DOHH2 (cell line): ENCODE data around the gene RNU6-8.

Experiments
- H3F3A ChIP-seq: fragments of 200-600 bp; sonication (generic), shearing (Covaris generic); 2 replicates; pipeline ENCODE4 v1.6.0; 2016; ENCODE audit warnings: antibody characterized with exemption, mild to moderate bottlenecking; ENCODE audit not compliant: control insufficient read depth, insufficient read depth
- H3K27ac ChIP-seq: fragments of 200-600 bp; sonication (generic); 2 replicates; pipeline ENCODE4 v1.5.1; 2014; ENCODE audit warnings: low read depth, mild to moderate bottlenecking, low read length, moderate library complexity
- H3K27me3 ChIP-seq: fragments of 200-600 bp; sonication (generic); 2 replicates; pipeline ENCODE4 v1.6.1; 2014; ENCODE audit warnings: mild to moderate bottlenecking, low read length, mixed read lengths; ENCODE audit not compliant: control insufficient read depth
- H3K36me3 ChIP-seq: fragments of 200-600 bp; sonication (generic); 2 replicates; pipeline ENCODE4 v1.6.1; 2014; ENCODE audit warnings: mild to moderate bottlenecking, low read length, moderate library complexity, mixed read lengths; ENCODE audit not compliant: control insufficient read depth
- H3K4me1 ChIP-seq: fragments of 200-600 bp; sonication (generic); 2 replicates; pipeline ENCODE4 v1.6.1; 2014; ENCODE audit warnings: mild to moderate bottlenecking, low read length, mixed read lengths; ENCODE audit not compliant: control insufficient read depth
- H3K4me2 ChIP-seq: fragments of 200-600 bp; sonication (generic); 2 replicates; pipeline ENCODE4 v1.6.0; 2014; ENCODE audit warnings: mild to moderate bottlenecking, low read length, moderate library complexity
- H3K4me3 ChIP-seq: fragments of 200-600 bp; sonication (generic); 2 replicates; pipeline ENCODE4 v1.5.1; 2014; ENCODE audit warnings: mild to moderate bottlenecking, low read length, mixed read lengths
- H3K79me2 ChIP-seq: fragments of 200-600 bp; sonication (generic); 2 replicates; pipeline ENCODE4 v1.6.1; 2014; ENCODE audit warnings: mild to moderate bottlenecking, low read length, mixed read lengths; ENCODE audit not compliant: control insufficient read depth
- H3K9me2 ChIP-seq: fragments of 200-600 bp; sonication (generic); replicated peaks from 2 replicates; pipeline ENCODE4 v1.6.1; 2014; ENCODE audit warnings: mild to moderate bottlenecking, low read length, mixed read lengths; ENCODE audit not compliant: control insufficient read depth
- H3K9me3 ChIP-seq: fragments of 200-600 bp; sonication (generic); 2 replicates; pipeline ENCODE4 v1.6.1; 2014; ENCODE audit warnings: antibody characterized with exemption, low read length, mixed read lengths; ENCODE audit not compliant: control insufficient read depth, insufficient read depth
- H4K20me1 ChIP-seq: fragments of 200-600 bp; sonication (generic); 2 replicates; pipeline ENCODE4 v1.6.0; 2014; ENCODE audit warnings: low read depth, mild to moderate bottlenecking, antibody characterized with exemption, low read length, moderate library complexity; ENCODE audit not compliant: control insufficient read depth, insufficient read depth
- EZH2phosphoT487 ChIP-seq: fragments of 200-600 bp; sonication (generic); IDR thresholded peaks from 2 replicates; pipeline ENCODE4 v1.6.1; 2017; ENCODE audit warnings: borderline replicate concordance, mild to moderate bottlenecking, antibody characterized with exemption, low read length, moderate library complexity, mixed read lengths
- TF ChIP-seq, protein P1 (sequence below): fragments of 200-600 bp; sonication (generic); IDR thresholded peaks from one replicate; pipeline ENCODE4 v1.5.1; 2014; ENCODE audit warnings: antibody characterized with exemption, mild to moderate bottlenecking, low read depth, low read length; ENCODE audit not compliant: poor library complexity, severe bottlenecking

Gene RNU6-8

DNA sequence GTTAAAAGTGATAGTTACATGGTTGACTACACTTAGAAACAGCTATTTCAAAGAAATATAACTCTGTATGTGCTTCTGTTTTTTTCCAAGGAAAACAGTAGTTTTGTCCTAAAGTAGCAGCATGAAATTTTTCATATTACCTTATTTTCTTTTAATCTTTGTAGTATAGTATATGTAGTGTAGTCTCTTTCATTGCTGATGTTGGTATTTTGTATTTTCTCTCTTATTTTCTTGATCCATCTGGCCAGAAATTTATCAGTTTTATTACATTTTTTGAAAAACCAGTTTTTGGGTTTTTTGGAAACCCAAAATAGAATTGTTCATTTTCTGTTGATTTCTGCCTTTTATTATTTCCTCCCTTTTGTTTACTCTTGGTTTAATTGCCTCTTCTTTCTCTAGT is 6.4 kb upstream of the RNU6-8 start:
- Histone ChIP-seq H3K4me2 (no peak overlapping the region), H3K9me3 (no peaks in the 10 kb centered on the region), H3K9me2 (no peaks in the 10 kb centered on the region), H4K20me1 (no peaks in the 10 kb centered on the region), H3K4me3 (no peak overlapping the region), H3K27ac (no peak overlapping the region), H3K4me1 (peaks cover 13% of the 10 kb centered on the region), H3F3A (no peaks in the 10 kb centered on the region), H3K79me2 (no peaks in the 10 kb centered on the region), H3K36me3 (no peaks in the 10 kb centered on the region), H3K27me3 (peaks cover 19% of the 10 kb centered on the region)
- no peak for TF ChIP-seq EZH2phosphoT487
- TF ChIP-seq, protein P1, sequence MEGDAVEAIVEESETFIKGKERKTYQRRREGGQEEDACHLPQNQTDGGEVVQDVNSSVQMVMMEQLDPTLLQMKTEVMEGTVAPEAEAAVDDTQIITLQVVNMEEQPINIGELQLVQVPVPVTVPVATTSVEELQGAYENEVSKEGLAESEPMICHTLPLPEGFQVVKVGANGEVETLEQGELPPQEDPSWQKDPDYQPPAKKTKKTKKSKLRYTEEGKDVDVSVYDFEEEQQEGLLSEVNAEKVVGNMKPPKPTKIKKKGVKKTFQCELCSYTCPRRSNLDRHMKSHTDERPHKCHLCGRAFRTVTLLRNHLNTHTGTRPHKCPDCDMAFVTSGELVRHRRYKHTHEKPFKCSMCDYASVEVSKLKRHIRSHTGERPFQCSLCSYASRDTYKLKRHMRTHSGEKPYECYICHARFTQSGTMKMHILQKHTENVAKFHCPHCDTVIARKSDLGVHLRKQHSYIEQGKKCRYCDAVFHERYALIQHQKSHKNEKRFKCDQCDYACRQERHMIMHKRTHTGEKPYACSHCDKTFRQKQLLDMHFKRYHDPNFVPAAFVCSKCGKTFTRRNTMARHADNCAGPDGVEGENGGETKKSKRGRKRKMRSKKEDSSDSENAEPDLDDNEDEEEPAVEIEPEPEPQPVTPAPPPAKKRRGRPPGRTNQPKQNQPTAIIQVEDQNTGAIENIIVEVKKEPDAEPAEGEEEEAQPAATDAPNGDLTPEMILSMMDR = no peak

- Histone ChIP-seq H3K9me2 (no peaks in the 10 kb centered on the region), H3K4me1 (peaks cover 21% of the 10 kb centered on the region), H3F3A (no peaks in the 10 kb centered on the region), H3K4me3 (no peak overlapping the region), H3K36me3 (no peaks in the 10 kb centered on the region), H3K79me2 (no peaks in the 10 kb centered on the region), H3K4me2 (no peak overlapping the region), H3K27ac (no peak overlapping the region), H3K9me3 (no peaks in the 10 kb centered on the region), H4K20me1 (no peaks in the 10 kb centered on the region), H3K27me3 (peaks cover 24% of the 10 kb centered on the region)
- TF ChIP-seq EZH2phosphoT487 = no peak
- TF ChIP-seq, protein P1 = no peak
Observed at GRCh38 chr14:32208490-32208889, 5.4 kb upstream of the RNU6-8 start.

GRCh38 chr14:32206552-32206951 is 3.5 kb upstream of the RNU6-8 start:
- Histone ChIP-seq H3K79me2 (no peaks in the 10 kb centered on the region), H3K4me2 (no peak overlapping the region), H3K4me3 (no peak overlapping the region), H3K9me2 (no peaks in the 10 kb centered on the region), H3F3A (peaks cover 6% of the 10 kb centered on the region; the same call in 1 of the 2 replicates), H3K9me3 (no peaks in the 10 kb centered on the region), H3K4me1 (peaks cover 30% of the 10 kb centered on the region), H3K27me3 (peaks cover 24% of the 10 kb centered on the region), H3K27ac (no peak overlapping the region), H3K36me3 (no peaks in the 10 kb centered on the region), H4K20me1 (no peaks in the 10 kb centered on the region)
- TF ChIP-seq, protein P1 = no peak
- no peak for TF ChIP-seq EZH2phosphoT487

GRCh38 chr14:32205984-32206383 is 2.9 kb upstream of the RNU6-8 start:
- Histone ChIP-seq H3K4me1 (peaks cover 30% of the 10 kb centered on the region), H3K9me3 (no peaks in the 10 kb centered on the region), H3K4me3 (no peak overlapping the region), H3K27ac (no peak overlapping the region), H3K9me2 (no peaks in the 10 kb centered on the region), H4K20me1 (no peaks in the 10 kb centered on the region), H3K4me2 (no peak overlapping the region), H3K27me3 (peaks cover 24% of the 10 kb centered on the region), H3K79me2 (no peaks in the 10 kb centered on the region), H3K36me3 (no peaks in the 10 kb centered on the region), H3F3A (peaks cover 6% of the 10 kb centered on the region; the same call in 1 of the 2 replicates)
- TF ChIP-seq, protein P1 = no peak
- no peak for TF ChIP-seq EZH2phosphoT487
